Stimulated activated CD4-positive, alpha-beta T cell treated with anti-CD3 and anti-CD28 coated beads, Interleukin-1b, Interleukin-23, amount 100 ng/mL, for 4 hours (primary cell): ENCODE results near the gene SBSN.

Experiments
- DNase-seq, 2 donors: peaks; one replicate each; pipeline ENCODE4 v3.0.0-alpha.2; 2020; ENCODE audit warnings: low read depth in 2 of 2

SBSN gene

DNA sequence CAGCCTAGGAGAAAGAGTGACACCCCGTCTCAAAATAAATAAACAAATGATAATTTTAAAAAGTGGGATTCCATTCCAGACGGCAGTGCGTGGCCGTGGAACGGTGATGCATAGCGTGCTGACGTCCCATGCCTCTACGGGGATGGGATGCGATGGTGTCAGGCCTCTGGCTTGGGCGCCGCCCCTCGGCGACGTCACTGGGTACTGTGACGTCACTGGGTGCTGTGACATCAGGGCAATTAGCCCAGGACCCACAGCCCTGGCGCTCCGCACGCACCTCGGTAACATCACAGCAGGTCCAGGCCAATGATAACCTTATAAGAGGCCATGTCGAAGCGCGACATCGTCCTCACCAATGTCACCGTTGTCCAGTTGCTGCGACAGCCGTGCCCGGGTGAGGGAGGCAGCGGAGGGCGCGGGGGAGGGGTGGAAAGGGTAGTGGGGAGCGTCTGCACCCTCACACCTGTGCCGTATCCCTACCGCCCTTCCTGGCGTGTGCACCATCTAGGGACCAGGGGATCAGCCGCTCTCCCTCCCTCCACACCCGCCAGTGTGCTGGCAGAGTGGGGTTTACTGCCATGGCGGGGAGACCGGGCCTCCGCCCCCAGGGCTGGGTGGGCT lies 5.2 kb upstream of the SBSN start, which contains the start of gene GAPDHS:
TSS of gene GAPDHS (plus strand) at position 256 of the 621 bp plus-strand sequence. CDS start at position 328, 72 bp downstream.
- DNase-seq: no peak

DNA sequence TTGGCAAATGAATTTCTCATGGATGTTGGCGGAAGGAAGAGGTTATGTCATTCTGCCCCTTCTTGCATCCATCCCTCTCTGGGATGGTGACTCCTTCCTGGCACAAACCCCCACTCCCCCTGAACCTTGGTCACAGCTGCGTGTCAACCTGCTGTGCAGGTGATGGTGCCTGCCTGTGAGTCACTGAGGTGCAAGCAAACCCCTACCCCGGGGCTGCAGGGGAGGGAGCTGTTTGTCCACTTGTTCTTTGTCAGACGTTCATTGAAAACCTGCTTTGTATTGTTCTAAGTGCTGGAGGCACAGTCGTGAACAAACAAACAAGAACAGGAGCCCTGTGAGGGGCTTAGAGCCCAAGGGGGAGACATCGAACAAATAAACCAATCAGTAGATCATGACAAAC lies 3.2 kb upstream of the SBSN start:
- no peak for DNase-seq

DNA sequence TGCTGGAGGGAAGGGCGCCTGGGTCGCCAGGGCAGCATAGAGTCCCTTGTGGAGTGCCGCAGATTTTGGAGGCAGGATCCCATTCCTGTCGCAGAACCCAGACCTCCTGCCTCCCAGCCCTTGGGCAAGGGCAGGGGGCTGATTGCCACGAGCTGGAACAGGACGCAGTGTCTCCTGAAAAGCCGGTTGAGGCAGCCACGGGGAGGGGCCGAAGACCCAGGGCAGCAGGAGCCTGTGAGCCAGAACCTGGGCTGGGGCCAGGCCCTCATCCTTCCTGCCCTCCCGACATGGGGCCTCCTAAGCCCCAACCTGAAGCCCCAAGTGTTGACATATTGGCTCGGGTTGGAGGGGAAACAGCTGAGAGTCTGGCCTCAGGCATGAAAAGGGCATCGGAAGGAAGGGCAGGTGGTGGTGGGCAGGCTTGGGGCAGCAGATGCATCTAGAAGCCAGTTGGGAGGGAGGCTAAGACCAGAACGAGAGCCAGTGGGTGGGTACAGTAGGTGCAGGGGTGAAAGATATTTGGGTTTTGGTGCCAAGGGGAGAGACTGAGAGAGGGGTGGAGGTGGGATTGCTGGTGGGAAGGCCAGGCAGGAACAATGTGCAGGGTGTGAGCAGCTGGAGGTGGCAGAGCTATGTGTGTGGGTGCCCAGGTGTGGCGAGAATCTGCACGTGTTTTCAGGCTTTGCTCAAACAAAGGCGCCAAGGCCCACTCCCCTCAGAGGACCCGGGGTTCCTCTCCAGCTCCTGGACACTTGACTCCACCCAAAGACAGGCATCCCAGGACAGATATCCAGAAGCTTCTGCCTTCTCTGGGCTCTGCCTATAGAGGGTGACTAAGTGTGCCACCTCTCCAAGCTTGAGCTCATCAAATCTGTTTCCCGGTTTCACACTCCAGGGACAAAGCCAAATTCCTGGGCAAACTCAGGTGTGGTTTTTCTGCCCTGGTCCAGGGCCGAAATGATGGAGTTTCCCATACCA lies 1.4 kb upstream of the SBSN start:
- no peak for DNase-seq

GRCh38 chr19:35525873-35526272 lies 2.2 kb downstream of the SBSN start:
- no peak for DNase-seq

DNA sequence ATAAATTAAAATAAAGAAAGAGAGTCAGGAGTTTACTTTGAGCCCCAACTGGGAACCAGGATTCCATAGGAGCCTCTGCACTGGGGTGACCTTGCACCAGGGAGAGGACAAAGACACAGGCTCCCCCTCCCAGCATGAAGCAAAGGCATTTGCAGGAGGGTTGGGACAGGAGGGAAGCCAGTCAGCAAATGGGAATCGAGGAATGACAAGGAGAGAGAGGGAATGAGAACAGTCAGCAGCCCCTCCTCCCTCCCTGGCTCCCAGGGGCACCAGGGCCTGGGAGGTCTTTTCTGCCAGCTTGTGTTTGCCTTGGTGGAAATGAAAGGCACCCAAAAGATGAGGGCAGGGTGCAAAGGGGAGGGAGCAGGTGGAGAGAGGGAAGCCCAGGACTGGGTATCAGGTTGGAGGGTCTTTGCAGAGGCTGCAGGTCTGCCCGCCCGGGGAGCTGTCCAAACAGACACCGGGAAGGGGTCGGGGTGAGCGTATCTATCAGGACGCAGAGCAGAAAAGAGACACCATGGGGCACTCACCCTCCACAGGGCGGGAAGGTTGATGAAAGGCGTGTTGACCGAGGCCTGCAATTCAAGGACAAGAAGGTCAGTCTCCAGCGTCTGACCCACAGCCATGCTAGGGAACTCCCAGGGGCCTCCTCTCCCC lies 3.8 kb downstream of the SBSN start:
- DNase-seq: no peak

GRCh38 chr19:35522745-35523327 lies 5.3 kb downstream of the SBSN start:
- DNase-seq: no peak

- no peak for DNase-seq
Observed at GRCh38 chr19:35521124-35521743, 6.9 kb downstream of the SBSN start.

DNA sequence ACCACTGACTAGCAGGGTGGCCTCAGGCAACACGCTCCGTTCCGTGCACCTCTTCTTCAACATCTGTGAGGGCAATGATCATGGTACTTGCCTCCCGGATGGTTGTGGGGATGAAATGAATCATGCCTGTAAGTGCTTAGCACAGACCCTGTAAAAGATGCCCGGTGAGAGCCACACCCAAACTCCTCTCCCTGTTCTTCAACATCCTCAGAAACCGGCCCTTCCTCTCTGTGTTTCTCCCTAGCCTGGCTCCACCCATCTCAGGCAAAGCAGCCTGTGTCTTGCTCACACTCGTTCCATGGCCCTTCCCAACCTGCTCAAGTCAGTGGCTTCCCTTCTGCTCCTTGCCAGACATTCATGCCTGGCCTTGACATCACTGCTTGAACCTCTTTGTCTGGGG lies 8.8 kb downstream of the SBSN start:
- no peak for DNase-seq

GRCh38 chr19:35518313-35518712 lies 9.8 kb downstream of the SBSN start:
- no peak for DNase-seq

- no peak for DNase-seq
Observed at GRCh38 chr19:35517342-35517741, 10.8 kb downstream of the SBSN start.

- DNase-seq: no peak
Observed at GRCh38 chr19:35516310-35516709, 11.8 kb downstream of the SBSN start.

- no peak for DNase-seq
Observed at GRCh38 chr19:35514282-35514809, 13.8 kb downstream of the SBSN start.

- no peak for DNase-seq
Observed at GRCh38 chr19:35513628-35514281, 14.4 kb downstream of the SBSN start, which contains the start of gene DMKN. DMKN (minus strand) TSS chr19:35513649; CDS start chr19:35513475, 174 bp downstream.

- DNase-seq: no peak
Observed at GRCh38 chr19:35512831-35513627, 15.1 kb downstream of the SBSN start.

DNA sequence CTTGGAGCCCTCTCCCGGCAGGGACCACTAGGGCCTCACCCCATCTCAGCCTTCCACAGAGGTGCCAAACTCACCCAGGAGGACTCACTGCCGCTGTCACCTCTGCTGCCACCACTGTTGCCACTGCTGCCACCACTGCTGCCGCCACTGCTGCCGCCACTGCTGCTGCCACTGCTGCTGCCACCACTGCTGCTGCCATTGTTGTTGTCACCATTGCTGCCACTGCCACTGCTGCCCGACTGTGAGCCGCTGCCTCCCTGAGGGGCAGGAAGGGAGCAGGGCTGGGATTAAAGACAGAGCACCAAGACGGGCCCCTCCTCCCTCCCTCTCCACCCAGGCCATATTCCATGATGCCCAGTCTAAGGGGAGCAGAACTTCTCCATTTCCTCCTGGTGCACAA lies 16.8 kb downstream of the SBSN start:
- no peak for DNase-seq

DNA sequence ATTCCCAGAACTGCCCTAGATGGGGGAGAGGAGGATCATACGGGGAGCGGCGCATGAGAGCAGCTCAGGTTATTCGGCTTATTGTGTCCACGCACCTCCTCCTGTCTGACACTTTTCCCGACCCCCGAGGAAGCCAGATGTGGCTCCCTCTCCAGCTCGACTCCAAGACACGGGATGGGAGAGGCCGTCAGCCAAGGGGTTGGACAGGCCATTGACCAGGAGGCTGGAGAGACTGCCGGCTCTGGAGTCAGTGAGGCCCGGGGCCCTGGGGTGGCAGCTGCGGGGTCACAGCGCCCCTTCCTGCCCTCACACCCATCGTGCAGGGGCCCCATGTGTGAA lies 17.5 kb downstream of the SBSN start:
- no peak for DNase-seq

GRCh38 chr19:35509861-35510625 lies 18.1 kb downstream of the SBSN start:
- peak; percentile 63 to 74 for DNase-seq

DNA sequence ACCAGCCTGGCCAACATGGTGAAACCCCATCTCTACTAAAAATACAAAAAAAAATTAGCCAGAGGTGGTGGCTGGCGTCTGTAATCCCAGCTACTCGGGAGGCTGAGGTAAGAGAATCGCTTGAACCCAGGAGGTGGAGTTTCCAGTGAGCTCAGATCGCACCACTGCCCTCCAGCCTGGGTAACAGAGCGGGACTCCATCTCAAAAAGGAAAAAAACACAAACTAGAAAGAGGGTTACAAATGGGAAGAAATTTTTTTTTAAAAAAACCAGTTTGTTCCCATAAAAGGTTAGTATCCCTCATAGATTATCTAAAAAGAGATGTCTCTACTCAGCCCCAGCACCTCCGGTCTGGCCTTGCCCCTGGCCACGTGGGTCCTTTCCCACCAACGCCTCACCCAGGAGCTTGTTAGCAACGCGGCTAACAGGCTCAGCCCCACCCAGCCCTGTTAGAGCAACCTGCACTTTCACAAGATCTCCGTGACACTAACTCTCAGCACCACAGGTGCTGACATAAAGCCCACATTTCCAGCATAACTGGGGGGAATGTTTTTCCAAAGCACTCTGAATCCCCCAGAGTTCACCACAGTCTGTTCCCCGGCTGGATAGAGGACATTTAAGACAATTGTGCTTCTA lies 19.0 kb downstream of the SBSN start:
- DNase-seq: peak; percentile 15

GRCh38 chr19:35508129-35508528 lies 20.0 kb downstream of the SBSN start:
- no peak for DNase-seq
